HG02610 (cell line): Measurements from ENCODE around the gene COL6A3.

Experiments used
- ATAC-seq: cut with Tn5 transposase; IDR thresholded peaks from one replicate; pipeline ENCODE4 v1.9.1; 2021; ENCODE audit warnings: mild to moderate bottlenecking, moderate library complexity; ENCODE audit not compliant: unreplicated experiment

The COL6A3 gene

GRCh38 chr2:237299906-237300305 is 114.1 kb downstream of the COL6A3 start:
- ATAC-seq = no peak

GRCh38 chr2:237298151-237299118 is 115.5 kb downstream of the COL6A3 start:
- no peak for ATAC-seq

DNA sequence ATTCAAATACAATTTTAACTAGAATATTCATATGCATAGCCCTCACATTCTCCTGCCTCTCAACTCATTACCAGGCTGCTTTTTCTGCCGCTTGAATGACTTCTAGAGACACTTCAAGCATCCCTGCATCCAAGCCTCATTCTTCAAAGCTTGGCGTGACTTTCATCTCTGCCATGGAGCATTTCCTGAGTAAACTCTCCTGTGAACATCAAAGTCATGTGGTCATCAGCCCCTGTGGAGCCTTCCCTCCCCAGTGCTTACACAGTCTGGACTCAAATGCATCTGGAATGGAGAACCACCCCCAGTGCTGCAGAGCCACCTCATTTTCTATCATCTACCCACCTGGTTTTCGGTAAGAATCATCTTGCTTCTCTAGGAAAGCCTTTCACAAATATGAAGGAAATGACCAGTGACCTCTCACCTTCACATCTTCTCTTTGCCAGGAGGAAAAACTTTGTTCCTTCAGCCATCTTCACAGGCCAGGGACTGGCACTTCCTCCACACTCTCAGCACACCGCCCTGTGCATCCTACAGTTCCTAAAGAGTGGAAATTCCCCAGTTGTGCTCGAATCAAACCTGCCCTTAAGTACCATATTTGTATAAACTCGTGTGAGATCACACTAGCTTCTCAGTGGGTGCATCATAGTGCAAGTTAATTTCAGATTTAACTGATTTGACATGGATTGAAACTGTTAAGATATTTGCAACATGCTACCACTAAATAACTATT is 116.4 kb downstream of the COL6A3 start:
- ATAC-seq = no peak

DNA sequence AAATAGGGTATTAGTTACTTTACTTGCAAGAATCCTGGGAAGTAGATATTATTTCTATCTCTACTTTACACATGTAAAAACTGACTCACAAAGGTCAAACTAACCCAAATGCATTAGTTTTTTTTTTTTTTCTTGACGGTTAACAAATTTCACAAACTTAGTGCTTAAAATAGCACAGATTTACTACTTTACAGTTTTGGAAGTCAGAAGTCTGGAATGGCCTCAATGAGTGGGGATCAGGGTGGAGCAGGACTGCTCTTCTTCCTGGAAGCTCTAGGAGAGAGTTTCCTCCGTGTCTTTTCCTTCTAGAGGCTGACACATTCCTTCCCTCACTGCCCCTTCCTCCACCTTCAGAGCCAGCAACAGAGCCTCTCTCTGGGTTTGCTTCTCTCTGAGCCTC is 117.2 kb downstream of the COL6A3 start:
- ATAC-seq = no peak

GRCh38 chr2:237295889-237296480 is 118.0 kb downstream of the COL6A3 start:
- no peak for ATAC-seq

DNA sequence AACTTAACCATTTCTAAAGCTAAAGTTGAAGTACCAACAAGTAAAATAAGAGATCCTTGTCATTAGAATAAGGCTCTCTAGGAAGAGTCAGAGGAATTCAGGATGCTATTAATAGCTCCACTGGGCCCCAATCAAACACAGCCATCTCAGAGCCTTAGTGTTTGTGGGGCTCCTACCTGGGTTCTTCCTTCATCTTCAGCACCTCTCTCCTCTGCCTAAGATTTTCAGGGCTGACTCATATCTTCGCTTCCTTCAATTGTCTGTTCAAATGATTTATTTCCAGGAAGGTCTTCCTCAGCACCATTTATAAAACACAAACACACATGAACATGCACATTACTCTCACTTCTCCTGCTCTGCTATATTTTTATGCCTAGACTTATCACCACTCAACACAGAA is 119.5 kb downstream of the COL6A3 start:
- no peak for ATAC-seq

GRCh38 chr2:237293978-237294377 is 120.0 kb downstream of the COL6A3 start:
- ATAC-seq = no peak

DNA sequence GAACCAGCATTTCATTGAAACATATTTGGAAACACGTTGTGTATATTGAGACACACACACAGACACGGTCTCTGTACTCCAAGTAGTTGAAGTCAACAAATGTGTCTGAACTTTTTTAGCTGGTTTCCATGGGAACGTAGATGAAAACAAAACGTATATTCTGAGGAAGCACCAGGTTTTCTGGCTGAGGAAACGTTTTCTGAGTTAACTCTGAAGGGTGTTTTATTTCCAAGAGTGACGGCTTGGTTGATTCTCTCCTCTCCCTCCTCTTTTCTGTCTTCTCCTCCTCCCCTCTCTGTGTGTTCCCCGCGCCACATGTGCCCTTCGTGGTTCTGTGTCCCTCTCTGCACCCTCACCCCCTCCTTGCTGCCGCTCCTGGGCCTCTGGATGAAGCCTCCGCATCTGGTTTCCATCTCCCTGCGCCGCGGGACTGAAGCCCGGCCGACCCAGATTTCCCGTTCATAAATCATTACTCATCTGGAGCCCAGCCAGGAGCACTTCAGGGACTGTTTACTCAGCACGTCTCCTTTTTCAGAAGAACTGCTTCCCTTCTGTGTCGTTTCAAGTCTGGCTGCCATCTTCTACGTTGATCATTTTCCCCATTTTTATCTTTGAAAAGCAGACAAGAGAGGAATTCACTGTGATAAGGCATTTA is 122.7 kb downstream of the COL6A3 start:
- ATAC-seq = no peak

GRCh38 chr2:237290261-237290660 is 123.7 kb downstream of the COL6A3 start:
- ATAC-seq = no peak

DNA sequence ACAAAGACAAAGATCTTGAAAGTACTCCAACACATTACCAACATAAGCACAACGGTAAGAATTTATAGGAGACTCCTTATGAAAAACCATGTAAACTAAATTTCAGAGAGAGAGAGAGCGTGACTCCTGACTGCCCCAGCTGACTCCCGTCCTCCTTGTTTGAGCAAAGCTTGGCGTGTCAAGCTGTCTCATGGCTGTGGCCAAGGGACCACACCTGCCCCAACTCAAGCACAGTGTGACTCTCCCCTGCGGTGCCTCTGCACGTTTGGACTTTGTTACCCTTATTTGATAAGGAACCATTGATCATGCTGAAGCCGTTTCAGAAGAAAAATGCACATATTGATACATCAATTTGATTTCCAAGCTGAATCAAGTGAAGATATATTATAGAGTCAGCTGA is 124.8 kb downstream of the COL6A3 start:
- ATAC-seq = no peak

- ATAC-seq = no peak
Observed at GRCh38 chr2:237287872-237288271, 126.1 kb downstream of the COL6A3 start.

DNA sequence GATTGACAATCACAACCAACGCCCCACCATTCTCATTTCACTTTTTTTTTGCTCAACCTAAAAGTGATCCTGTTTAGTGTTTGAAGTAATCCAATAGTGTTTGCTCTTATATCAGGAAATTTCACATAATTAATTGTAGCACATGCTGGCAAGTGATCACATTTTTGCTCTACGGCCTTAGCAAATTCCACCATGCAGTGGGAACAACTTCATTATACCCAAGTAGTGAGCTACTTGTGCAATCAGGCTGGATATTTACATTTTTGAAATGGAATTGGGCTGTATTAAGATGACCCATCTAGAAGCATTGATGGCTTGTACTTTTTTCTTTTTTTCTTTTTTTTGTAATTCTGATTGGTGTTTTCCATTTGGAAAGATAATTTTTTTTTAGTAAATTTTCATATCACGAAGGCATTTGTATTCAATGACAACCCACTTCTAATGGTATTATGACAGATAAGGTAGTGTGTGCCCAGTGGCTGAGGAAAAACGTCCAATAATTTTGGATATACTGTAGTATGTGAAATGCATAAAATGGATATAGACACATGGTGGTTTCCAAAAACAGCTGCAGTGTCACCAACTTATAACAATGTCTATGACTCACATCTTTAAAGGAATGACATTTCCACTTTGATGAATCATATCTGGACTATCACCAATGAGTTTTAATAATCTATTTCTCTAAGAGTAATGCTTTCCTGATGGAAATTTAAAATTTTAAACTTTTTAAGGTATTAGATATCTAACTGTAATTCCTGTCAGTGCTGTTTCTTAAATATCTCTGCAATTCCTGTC is 130.6 kb downstream of the COL6A3 start:
- no peak for ATAC-seq

DNA sequence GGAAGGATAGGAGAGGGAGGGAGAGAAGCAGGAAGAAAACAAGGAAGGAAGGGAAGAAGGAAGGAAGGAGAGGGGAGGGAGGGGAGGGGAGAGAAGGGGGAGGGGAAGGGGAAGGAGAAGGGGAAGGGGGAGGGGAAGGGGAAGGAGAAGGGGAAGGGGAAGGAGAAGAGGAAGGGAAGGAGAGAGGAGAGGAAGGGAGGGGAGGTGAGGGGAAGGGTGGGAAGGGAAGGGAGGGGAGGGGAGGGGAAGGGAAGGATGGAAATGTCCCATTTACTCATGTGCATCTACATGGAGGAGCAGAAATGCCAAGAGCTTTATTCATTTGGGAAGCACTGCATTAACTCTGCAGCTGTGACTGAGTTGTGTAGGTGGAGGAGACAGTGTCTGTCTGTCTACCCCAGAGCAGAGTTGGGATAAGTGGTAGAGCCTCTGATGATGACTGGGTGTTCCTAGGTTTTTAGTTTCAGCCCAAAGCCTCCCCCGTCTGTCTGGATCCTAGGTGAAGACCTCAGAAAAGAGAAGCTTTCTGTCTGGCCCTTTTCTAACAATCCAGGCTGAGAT is 131.3 kb downstream of the COL6A3 start:
- ATAC-seq = no peak

DNA sequence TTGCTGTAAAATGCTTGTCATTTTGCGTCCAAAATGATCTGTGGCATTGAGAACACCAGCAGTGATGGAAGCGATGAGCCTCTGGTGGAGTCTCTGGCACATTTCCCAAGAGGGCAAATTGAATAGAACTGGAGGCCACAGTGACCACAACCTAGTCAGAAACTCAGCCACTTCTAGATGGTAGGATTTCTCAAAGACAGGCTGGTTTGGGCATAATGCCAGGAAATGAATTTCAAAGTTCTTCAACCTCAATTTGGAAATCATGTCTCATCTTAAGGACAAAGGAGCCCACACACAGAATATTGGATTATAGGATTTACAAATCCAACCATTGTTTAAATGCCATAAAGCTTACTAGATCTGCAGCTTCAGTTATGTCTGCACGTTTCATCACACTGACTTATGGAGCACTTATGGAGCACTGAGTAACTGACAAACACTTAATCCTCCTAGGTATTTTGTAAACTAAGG is 132.1 kb downstream of the COL6A3 start:
- no peak for ATAC-seq

DNA sequence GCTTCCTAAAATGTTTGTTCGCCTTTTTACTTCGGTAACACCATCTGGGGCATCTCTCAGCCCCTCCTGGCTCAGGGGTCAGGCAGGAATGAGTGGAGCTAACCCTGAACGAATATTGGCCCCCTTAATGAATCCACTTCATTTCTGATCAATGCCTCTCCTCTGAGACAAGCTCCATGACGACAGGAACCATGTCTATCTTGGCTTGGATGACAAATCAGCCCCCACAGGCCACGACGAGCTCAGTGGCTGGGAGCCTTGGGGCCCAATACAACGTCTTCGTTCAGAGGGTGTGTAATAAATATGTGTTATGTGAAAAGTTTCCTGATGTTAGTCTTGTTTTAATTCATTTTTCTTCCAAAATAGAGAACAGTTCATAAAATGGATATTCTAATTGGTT is 133.0 kb downstream of the COL6A3 start:
- no peak for ATAC-seq

DNA sequence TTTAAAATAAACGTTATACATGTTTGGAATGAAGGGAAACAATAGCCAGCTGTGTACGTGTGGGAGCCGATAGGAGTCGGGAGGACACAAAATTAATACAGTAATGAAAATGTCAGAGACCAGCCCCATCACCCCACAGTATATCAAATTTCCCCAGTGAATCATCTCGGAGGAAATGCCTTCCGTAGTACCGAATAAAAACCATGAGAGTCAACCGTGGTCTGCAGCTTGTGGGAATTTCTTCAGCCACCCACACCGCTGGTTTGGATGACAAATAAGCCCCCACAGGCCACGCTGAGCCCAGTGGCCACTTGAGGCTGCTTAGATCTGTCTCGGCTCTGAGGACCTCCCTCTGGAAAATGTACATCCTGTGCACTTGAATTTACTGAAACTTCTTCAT is 133.7 kb downstream of the COL6A3 start:
- ATAC-seq = no peak

- ATAC-seq = no peak
Observed at GRCh38 chr2:237279012-237279768, 134.8 kb downstream of the COL6A3 start.

DNA sequence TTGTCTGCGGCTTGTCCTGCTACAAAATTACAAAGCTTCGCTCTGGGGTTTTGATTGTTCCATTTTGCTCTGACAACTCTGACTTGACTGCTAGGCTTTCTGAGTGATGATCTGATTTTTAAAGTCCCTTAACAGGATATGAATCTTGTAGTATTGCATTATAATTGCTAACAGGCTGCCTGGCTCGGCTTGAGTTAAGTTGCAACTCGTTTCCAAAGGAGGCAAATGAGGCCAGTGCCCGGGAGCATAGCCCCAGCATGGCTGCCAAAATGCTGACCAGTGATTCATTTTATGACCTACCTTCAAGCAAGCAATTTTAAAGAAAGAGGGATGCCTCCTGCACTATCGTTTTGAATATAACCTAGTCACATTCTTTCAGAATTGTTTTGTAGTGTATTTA is 135.4 kb downstream of the COL6A3 start:
- no peak for ATAC-seq
